Measurements from ENCODE around the gene UHRF1.

- TF ChIP-seq POLR2A (IDR thresholded peaks at IDR 0.05) = no peak
- TF ChIP-seq, protein P1, sequence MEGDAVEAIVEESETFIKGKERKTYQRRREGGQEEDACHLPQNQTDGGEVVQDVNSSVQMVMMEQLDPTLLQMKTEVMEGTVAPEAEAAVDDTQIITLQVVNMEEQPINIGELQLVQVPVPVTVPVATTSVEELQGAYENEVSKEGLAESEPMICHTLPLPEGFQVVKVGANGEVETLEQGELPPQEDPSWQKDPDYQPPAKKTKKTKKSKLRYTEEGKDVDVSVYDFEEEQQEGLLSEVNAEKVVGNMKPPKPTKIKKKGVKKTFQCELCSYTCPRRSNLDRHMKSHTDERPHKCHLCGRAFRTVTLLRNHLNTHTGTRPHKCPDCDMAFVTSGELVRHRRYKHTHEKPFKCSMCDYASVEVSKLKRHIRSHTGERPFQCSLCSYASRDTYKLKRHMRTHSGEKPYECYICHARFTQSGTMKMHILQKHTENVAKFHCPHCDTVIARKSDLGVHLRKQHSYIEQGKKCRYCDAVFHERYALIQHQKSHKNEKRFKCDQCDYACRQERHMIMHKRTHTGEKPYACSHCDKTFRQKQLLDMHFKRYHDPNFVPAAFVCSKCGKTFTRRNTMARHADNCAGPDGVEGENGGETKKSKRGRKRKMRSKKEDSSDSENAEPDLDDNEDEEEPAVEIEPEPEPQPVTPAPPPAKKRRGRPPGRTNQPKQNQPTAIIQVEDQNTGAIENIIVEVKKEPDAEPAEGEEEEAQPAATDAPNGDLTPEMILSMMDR (IDR thresholded peaks at IDR 0.05) = no peak
Measured at GRCh38 chr19:4971424-4971793, 62.1 kb downstream of the UHRF1 start.
